GM18511 (cell line): ENCODE results near the gene WFS1.

Experiments
- ATAC-seq: cut with Tn5 transposase; IDR thresholded peaks from one replicate; pipeline ENCODE4 v1.9.1; 2021; ENCODE audit warnings: mild to moderate bottlenecking, moderate library complexity; ENCODE audit not compliant: unreplicated experiment

Gene WFS1

GRCh38 chr4:6269616-6270511 lies at the start of gene WFS1:
Gene WFS1 (plus strand): TSS chr4:6269850. CDS start chr4:6277456, 7,606 bp downstream.
- peak; percentile 100 for ATAC-seq

GRCh38 chr4:6221301-6221850 lies 48.3 kb upstream of the WFS1 start:
- no peak for ATAC-seq

DNA sequence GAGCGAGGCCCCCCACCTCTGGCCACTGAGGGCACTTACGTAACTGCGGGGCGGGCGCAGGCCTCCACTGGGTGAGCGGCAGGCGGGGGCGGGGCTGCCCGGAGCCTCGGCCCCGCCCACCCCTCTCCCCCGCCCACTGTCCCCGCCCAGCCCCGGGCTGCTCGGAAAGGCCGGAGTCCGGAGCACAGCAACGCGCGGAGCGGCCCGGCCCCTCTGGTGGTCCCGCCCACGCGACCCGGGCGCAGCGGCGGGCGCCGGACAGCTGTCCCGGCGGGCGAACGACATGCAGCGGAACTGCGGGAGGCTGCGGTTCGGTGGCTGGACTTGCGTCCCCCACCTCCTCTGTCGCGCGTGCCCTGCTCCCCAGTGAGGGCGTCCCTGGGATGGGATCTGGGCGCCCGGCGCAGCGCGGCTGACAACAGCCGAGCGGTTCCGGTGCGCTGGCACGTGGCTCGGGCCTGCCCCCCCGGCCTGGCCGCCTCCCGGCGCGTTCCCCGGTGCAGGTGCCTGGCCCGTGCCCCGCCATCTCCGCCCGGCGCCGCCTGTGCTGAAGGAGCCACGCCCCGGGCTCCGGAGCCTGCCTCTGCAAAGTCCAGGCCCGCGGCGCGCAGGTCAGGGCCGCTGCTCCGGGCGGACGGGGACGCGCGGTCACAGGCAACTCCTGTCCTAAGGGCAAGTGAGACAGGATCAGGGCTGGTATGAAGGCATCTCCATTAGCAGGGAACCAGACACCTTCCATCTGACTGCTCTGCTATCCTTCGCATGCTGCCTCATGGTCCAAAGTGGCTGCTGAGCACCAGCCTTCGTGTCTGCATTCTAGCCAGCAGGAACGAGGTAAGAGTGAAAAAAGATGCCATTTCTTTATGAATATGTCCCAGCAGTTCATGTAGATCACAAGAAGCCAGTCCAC lies 47.5 kb upstream of the WFS1 start:
- ATAC-seq = no peak

- ATAC-seq = no peak
These were observed 46.8 kb upstream of the WFS1 start for GRCh38 chr4:6222761-6223292.

GRCh38 chr4:6224735-6225134 lies 44.9 kb upstream of the WFS1 start:
- no peak for ATAC-seq

- no peak for ATAC-seq
These were observed 44.2 kb upstream of the WFS1 start for GRCh38 chr4:6225469-6225868.

GRCh38 chr4:6226506-6226905 lies 43.1 kb upstream of the WFS1 start:
- no peak for ATAC-seq

DNA sequence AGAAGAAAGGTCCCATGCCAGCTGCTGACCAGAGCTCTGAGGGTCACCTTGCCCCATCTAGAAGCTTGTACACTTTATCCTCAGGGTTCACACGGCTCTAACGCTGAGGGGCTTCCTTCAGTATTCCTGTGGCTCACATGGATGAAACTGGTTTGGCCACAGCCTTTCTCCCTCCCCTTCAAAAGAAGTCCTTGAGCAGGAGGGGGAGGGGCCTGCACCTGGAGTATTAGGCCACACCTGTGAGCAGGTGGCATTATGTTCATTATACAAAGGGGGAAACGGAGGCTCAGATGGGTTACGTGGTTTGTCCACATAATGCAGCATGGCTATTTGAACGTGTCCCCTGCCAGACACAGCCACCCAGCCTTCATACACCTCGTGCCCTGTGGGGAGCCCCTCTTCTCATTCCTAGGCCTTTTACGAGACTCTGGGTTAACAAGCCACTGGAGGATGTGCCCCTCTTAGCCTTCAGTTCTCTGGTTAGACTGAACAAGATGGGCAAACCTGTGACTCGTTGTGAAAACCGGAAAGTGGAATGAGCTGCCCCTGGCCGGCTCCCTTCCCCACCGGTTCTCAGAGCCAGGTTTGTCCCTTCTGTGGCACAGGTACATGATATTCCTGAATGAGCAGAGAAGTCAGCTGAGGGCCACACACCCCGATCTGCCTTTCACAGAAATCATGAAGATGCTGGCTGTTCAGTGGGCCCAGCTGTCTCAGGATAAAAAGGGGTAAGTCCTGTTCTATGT lies 42.1 kb upstream of the WFS1 start:
- ATAC-seq = no peak

- ATAC-seq = no peak
These were observed 41.2 kb upstream of the WFS1 start for GRCh38 chr4:6228158-6229067.

DNA sequence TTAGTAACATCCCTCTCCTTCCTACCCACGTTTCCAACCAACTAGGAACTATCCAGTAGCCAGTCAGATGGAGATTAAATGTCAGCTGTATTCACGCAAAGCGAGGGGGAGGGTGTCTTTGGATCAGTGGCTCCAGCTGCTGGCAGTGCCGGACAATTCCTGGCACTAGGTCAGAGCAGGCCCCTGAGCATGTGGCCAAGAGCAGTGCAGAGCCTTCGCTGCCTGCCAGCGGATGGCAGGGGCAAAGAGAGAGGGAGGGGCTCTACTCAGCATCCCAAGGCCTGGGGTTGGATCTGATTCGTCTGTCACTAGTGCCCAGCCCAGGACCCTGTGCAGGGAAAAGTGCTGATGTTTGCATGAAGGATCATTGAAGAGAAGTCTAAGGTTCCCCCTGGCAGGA lies 40.6 kb upstream of the WFS1 start:
- ATAC-seq = no peak

GRCh38 chr4:6229671-6230501 lies 39.8 kb upstream of the WFS1 start:
- ATAC-seq = no peak

DNA sequence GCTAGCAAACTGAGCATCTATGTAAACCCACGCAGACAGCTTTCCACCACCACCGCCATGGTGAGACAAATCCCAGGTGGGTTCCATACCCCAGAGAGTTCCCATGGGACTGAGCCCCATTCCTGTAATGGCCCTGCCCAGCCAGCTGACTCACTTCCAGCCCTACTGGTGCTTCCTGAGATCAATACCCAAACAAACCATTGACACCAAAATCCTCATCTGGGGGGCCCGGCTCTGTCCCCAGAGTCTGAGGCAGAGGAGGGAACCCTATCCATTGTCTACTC lies 39.2 kb upstream of the WFS1 start:
- no peak for ATAC-seq

DNA sequence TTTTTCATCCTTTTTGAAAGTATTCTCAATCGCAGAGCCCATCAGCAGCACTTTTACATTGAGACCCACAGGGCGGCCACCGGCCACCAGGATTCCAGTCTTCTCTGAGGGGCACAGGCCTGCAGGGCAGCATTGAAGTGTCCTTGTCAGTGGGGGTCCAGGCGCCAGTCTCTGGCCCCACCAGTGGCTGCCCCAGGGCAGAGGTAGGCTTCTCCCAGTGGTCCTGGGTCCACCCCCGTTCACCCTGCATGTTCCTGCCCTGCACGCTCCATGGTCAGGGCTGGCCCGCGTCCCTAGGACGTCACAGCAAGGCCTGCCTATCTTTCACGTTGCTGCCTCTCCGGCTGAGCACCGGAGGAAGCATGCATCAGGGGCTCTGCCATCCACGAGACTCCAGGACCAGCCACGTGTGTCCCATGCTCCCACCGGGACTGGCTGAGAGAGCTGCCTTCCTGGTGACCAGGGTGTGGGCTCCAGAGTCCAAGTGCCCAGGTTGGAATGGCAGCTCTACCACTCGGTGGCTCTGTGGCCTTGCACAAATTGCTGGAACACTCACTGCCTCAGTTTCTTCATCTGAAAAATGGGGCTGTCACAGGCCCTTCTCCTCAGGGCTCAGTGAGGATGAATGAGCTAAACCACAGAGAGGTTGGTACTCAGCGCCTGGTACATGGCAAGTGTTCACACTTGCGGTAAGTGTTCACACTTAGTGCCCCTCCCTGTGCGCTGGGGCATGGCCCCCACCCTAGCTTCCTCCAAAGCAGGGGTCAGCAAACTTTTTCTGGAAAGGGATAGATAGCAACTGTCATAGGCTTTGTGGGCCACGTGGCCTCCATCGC lies 38.6 kb upstream of the WFS1 start:
- no peak for ATAC-seq

- no peak for ATAC-seq
These were observed 37.9 kb upstream of the WFS1 start for GRCh38 chr4:6231663-6232165.

DNA sequence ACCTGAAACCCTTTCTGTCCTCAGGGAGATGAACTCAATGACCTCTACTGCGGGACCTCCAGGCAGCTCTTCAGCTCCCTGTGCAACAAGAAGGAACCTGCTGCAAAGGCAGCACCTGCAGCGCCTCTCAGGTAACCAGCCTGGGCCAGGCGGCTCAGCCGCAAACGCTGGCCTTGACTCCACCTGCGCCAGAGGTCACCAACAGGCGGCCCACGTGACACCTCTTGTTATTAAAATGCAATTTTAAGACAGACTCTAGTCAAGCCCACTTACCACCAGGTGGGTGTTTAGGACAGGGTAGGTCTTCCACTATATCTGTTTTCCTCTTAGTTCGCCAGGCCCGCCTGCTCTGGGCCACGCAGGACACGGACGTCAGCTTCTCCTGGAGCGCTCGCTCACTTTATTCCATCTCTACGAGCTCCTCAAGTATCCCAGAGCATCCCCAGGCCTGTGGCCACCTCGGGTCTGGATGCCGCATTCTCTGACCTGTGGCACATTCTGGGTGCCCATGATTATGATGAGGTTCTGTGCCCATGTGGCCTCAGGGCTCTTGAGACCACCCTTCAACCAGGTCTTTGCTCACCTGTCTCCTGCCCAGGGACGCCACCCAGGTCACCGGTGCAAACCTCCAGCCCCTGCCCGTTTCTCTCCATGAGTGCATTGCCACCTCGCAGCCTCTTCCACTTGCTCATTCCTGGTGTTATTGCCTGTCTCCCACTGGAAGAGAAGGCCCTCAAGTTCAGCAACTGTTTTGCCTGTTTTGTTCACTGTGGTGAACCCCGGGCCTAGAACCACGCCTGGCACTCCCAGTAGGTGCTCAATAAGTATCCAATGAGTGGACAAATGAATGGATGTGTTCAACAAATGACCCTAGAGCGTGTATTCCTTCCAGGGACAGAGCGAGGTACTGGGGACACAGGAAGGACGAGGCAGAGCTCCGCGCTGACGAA lies 36.5 kb upstream of the WFS1 start:
- ATAC-seq = no peak

GRCh38 chr4:6233929-6234328 lies 35.7 kb upstream of the WFS1 start:
- ATAC-seq = no peak

GRCh38 chr4:6235012-6235411 lies 34.6 kb upstream of the WFS1 start:
- ATAC-seq = no peak
